Lower lobe of right lung (tissue), 2 donors: ENCODE results near the gene ITPRIPL1. TPM values are rescaled to one million over a fixed set of nuclear protein-coding genes. Genes with fewer than 3 reads are reported as not detected.

Experiments used
- ATAC-seq, 2 donors: fragments of 200-7000 bp; cut with Tn5 transposase; one replicate each; pipeline ENCODE4 v1.9.1; 2020 to 2022; ENCODE audit warnings: mild to moderate bottlenecking in 2 of 2, moderate library complexity in 2 of 2
- DNase-seq: peaks from one replicate; pipeline ENCODE4 v3.0.0-alpha.2; 2020
- H3K27ac ChIP-seq: fragments of 200-600 bp; one replicate; pipeline ENCODE4 v1.8.0; 2022
- H3K27me3 ChIP-seq: fragments of 200-600 bp; one replicate; pipeline ENCODE4 v1.8.0; 2022; ENCODE audit warnings: low read depth
- H3K36me3 ChIP-seq: fragments of 200-600 bp; one replicate; pipeline ENCODE4 v1.8.0; 2022; ENCODE audit warnings: mild to moderate bottlenecking
- H3K4me1 ChIP-seq: fragments of 200-600 bp; one replicate; pipeline ENCODE4 v1.8.0; 2022
- H3K4me3 ChIP-seq: fragments of 200-600 bp; one replicate; pipeline ENCODE4 v1.8.0; 2022; ENCODE audit warnings: mild to moderate bottlenecking
- H3K9me3 ChIP-seq: fragments of 200-600 bp; one replicate; pipeline ENCODE4 v1.8.0; 2022
- intact Hi-C: fragments of 100-400 bp; cut with DNase I; formaldehyde crosslinking; loops from one replicate; pipeline ENCODE4 v1.11.0; 2022
- total RNA-seq: library from RNA; stranded (reverse); fragmentation: NEBNext Ultra II Directional; extraction: Animal tissue kit (Norgen Biotek cat#: 25700); gene quantifications from one replicate; pipeline ENCODE4 v1.2.1, GENCODE V29; 2021
- TF ChIP-seq, protein P1 (sequence below): fragments of 200-600 bp; IDR thresholded peaks from one replicate; pipeline ENCODE4 v1.8.0; 2022; ENCODE audit warnings: antibody characterized with exemption, mild to moderate bottlenecking
- donor health status: DM: no; HTN: yes; CAD: no; lungs with severe emphysema.

The ITPRIPL1 gene
- total RNA-seq, 1 donor from 2014 or later, result 1.9 TPM

DNA sequence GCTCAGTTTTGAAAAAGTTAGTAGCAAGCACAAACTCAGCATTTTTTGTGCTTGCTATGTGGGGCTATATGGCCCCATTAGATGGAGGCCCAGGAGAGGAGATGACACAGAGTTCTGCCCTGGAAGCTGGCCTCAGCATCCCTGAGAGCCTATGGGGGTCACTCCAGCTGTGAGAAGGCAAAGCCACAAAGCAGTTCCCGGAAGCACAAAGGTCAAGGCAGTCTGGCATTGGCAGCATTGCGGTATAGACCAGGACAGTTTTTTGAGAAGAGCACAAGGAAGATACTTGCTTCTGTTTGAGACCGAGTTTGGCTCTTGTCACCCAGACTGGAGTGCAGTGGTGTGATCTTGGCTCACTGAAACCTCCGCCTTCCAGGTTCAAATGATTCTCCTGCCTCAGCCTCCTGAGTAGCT, 7.5 kb upstream of the ITPRIPL1 start:
- Histone ChIP-seq H3K27me3 (peaks cover 21% of the 10 kb centered on the region), H3K4me3 (no peak overlapping the region), H3K36me3 (no peaks in the 10 kb centered on the region), H3K4me1 (peaks cover 12% of the 10 kb centered on the region), H3K27ac (no peak overlapping the region), H3K9me3 (no peaks in the 10 kb centered on the region)
- intact Hi-C loops, result no loop called here
- ATAC-seq (no peak), DNase-seq (no peak)
- TF ChIP-seq, protein P1, sequence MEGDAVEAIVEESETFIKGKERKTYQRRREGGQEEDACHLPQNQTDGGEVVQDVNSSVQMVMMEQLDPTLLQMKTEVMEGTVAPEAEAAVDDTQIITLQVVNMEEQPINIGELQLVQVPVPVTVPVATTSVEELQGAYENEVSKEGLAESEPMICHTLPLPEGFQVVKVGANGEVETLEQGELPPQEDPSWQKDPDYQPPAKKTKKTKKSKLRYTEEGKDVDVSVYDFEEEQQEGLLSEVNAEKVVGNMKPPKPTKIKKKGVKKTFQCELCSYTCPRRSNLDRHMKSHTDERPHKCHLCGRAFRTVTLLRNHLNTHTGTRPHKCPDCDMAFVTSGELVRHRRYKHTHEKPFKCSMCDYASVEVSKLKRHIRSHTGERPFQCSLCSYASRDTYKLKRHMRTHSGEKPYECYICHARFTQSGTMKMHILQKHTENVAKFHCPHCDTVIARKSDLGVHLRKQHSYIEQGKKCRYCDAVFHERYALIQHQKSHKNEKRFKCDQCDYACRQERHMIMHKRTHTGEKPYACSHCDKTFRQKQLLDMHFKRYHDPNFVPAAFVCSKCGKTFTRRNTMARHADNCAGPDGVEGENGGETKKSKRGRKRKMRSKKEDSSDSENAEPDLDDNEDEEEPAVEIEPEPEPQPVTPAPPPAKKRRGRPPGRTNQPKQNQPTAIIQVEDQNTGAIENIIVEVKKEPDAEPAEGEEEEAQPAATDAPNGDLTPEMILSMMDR, result no peak

DNA sequence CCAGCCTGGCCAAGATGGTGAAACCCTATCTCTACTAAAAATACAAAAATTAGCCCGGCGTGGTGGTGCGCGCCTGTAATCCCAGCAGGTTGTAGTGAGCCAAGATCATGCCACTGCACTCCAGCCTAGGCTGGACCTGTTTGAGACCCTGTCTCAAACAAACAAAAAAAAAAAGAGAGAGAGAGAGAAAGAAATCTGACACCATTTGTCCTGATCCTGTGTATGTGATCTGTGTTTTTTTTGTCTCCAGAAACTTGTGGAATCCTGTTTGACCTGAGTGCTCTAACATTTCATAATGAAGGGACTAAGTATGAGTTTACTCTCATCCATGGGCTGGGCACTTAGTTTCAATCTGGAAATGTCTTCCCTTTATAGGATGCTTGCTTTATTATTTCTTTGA, 6.4 kb upstream of the ITPRIPL1 start:
- Histone ChIP-seq H3K4me1 (peaks cover 12% of the 10 kb centered on the region), H3K36me3 (no peaks in the 10 kb centered on the region), H3K4me3 (no peak overlapping the region), H3K27me3 (peaks cover 31% of the 10 kb centered on the region), H3K27ac (no peak overlapping the region), H3K9me3 (no peaks in the 10 kb centered on the region)
- intact Hi-C loops, result no loop called here
- DNase-seq (no peak), ATAC-seq (no peak)
- TF ChIP-seq, protein P1, result no peak

DNA sequence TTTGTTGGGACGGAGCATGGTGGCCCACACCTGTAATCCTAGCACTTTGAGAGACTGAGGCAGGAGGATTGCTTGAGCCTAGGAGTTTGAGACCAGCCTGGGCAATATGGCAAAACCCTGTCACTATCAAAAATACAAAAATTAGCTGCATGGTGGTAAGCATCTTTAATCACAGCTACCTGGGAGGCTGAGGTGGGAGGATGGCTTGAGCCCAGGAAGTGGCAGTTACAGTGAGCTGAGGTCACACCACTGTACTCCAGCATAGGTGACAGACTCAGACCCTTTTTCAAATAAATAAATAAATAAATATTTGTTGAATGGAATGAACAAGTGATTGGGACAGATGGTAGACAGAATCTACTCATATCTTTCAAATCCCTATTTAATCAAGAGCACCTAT, 5.7 kb upstream of the ITPRIPL1 start:
- intact Hi-C loops, result no loop called here
- no peak overlapping the region for H3K4me3 ChIP-seq
- no peak overlapping the region for H3K27ac ChIP-seq
- TF ChIP-seq, protein P1, result no peak
- ATAC-seq, result no peak
- H3K36me3 ChIP-seq, result no peaks in the 10 kb centered on the region
- peaks cover 15% of the 10 kb centered on the region for H3K4me1 ChIP-seq
- peaks cover 31% of the 10 kb centered on the region for H3K27me3 ChIP-seq
- DNase-seq, result no peak
- no peaks in the 10 kb centered on the region for H3K9me3 ChIP-seq

DNA sequence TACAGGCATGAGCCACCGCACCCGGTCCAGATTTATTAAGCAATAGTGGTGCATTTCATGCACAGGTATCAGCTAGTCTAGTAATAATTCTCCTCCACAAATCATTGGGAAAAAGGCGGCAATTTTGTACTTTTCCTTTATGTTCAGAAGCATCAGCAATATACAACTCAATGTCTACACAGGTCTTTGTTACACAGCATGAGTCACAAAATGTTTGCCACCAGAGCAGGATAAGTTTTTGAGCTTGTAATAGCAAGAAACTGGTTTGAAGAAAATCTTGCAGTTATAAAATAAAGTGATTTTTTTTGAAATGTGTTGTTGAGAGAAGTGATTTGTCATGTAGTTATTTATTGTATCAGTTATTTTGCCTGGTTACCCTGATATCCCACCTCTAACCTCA, 4.8 kb upstream of the ITPRIPL1 start:
- intact Hi-C loops, result no loop called here
- Histone ChIP-seq H3K4me3 (peak overlapping the region; percentile 77), H3K27ac (no peak overlapping the region), H3K9me3 (no peaks in the 10 kb centered on the region), H3K4me1 (peaks cover 24% of the 10 kb centered on the region), H3K36me3 (no peaks in the 10 kb centered on the region), H3K27me3 (peaks cover 38% of the 10 kb centered on the region)
- no peak for ATAC-seq
- TF ChIP-seq, protein P1, result no peak
- no peak for DNase-seq

DNA sequence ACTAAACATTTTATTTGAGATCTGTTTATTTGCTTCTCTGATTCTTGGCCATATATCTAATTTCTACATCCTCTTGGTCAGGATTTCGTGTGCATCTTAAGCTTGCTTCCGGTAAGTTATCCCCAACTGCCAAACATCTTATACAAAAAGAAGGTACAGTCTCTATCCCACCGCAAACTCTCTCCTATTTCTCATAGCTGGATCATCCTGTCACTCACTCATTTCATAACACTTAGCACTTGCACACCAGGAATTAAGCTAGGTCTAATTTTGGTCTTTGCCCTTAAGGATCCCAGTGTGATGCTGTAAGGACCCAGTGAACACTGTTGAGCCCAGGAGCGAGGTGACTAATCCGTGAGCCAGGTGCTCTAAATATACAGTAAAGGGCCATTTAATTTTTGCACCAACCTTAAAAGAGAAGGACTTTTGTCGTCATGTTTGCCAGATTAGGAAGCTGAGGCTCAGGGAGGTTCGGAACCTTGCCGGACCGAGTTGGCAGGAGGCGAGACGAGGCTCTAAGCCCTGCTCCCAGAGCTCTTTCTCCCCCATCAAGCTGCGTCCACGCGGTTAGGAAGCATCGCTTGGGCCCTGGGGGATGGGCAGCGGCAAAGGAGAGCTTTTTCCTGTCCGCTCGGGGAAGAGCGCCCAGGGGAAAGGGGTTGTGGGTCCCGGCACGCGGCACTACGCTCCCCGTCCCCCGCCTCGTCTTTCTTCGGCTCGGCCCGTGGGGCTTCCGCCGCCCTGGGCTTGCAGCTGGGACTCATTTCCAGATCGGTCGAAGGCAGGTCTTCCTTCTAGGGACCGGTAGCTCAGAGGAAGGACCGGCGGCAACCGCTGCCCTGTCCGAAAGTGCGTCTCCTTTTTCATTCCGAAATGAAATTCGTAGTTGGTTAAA, 4.1 kb upstream of the ITPRIPL1 start:
- DNase-seq (peak; percentile 53), ATAC-seq (peak; percentile 54 to 69)
- TF ChIP-seq, protein P1, result no peak
- Histone ChIP-seq H3K9me3 (no peaks in the 10 kb centered on the region), H3K27me3 (peaks cover 44% of the 10 kb centered on the region), H3K4me1 (peaks cover 24% of the 10 kb centered on the region), H3K27ac (peak overlapping the region; percentile 57), H3K4me3 (peak overlapping the region; percentile 77), H3K36me3 (no peaks in the 10 kb centered on the region)
- intact Hi-C loops, result no loop called here
